H9 (cell line): ENCODE results near the gene ZNF225. TPM values are rescaled to one million over a fixed set of nuclear protein-coding genes. Genes with fewer than 3 reads are reported as not detected.

ENCODE experiments used
- DNase-seq: peaks from one replicate; pipeline ENCODE4 v3.0.0-alpha.2; 2017
- H2AFZ ChIP-seq: one replicate; pipeline ENCODE4 v1.6.1; 2013; ENCODE audit warnings: mild to moderate bottlenecking, low read length, control low read depth, moderate library complexity
- H2AK5ac ChIP-seq: 2 replicates; pipeline ENCODE4 v1.6.1; 2013; ENCODE audit warnings: low read length, control low read depth, mixed read lengths; ENCODE audit not compliant: insufficient read length
- H2BK120ac ChIP-seq: one replicate; pipeline ENCODE4 v1.6.1; 2013; ENCODE audit warnings: low read depth, mild to moderate bottlenecking, low read length, control low read depth, inconsistent platforms; ENCODE audit not compliant: poor library complexity, severe bottlenecking
- H2BK12ac ChIP-seq: 2 replicates; pipeline ENCODE4 v1.6.1; 2013; ENCODE audit warnings: low read length, control low read depth, mixed read lengths, low read depth; ENCODE audit not compliant: insufficient read length
- H2BK15ac ChIP-seq: 2 replicates; pipeline ENCODE4 v1.6.1; 2013; ENCODE audit warnings: low read depth, low read length, control low read depth
- H2BK20ac ChIP-seq: one replicate; pipeline ENCODE4 v1.6.1; 2013; ENCODE audit warnings: low read depth, mild to moderate bottlenecking, low read length, control low read depth, inconsistent platforms; ENCODE audit not compliant: poor library complexity, severe bottlenecking
- H2BK5ac ChIP-seq: 2 replicates; pipeline ENCODE4 v1.6.1; 2013; ENCODE audit warnings: low read length, control low read depth, mixed read lengths; ENCODE audit not compliant: insufficient read length
- H3K14ac ChIP-seq: 2 replicates; pipeline ENCODE4 v1.6.1; 2013; ENCODE audit warnings: low read length, control low read depth; ENCODE audit not compliant: insufficient read depth
- H3K18ac ChIP-seq: 2 replicates; pipeline ENCODE4 v1.6.1; 2013; ENCODE audit warnings: low read depth, mild to moderate bottlenecking, mixed read lengths, low read length, control low read depth; ENCODE audit not compliant: insufficient read length
- H3K23ac ChIP-seq: 2 replicates; pipeline ENCODE4 v1.6.1; 2013; ENCODE audit warnings: low read length, control low read depth, mixed read lengths, low read depth; ENCODE audit not compliant: insufficient read length
- H3K23me2 ChIP-seq: 2 replicates; pipeline ENCODE4 v1.6.1; 2013; ENCODE audit warnings: low read depth, mild to moderate bottlenecking, mixed read lengths, low read length, control low read depth; ENCODE audit not compliant: insufficient read length, poor library complexity, severe bottlenecking
- H3K27ac ChIP-seq: 2 replicates; pipeline ENCODE4 v1.5.1; 2013; ENCODE audit warnings: low read length, control low read depth, mixed read lengths, low read depth; ENCODE audit not compliant: insufficient read length
- H3K27me3 ChIP-seq: 2 replicates; pipeline ENCODE4 v1.6.1; 2013; ENCODE audit warnings: low read length, control low read depth, inconsistent platforms; ENCODE audit not compliant: insufficient read depth
- H3K4ac ChIP-seq: 2 replicates; pipeline ENCODE4 v1.6.1; 2013; ENCODE audit warnings: low read depth, mild to moderate bottlenecking, control low read depth, inconsistent platforms, low read length, moderate library complexity
- H3K4me1 ChIP-seq: 2 replicates; pipeline ENCODE4 v1.6.1; 2013; ENCODE audit warnings: low read length, control low read depth, inconsistent platforms; ENCODE audit not compliant: insufficient read depth
- H3K4me2 ChIP-seq: 2 replicates; pipeline ENCODE4 v1.6.1; 2013; ENCODE audit warnings: low read length, control low read depth, mixed read lengths; ENCODE audit not compliant: insufficient read length, insufficient read depth
- H3K56ac ChIP-seq: 2 replicates; pipeline ENCODE4 v1.6.1; 2013; ENCODE audit warnings: low read depth, mild to moderate bottlenecking, mixed read lengths, low read length, control low read depth; ENCODE audit not compliant: insufficient read length
- H3K79me1 ChIP-seq: 2 replicates; pipeline ENCODE4 v1.6.1; 2013; ENCODE audit warnings: low read depth, mild to moderate bottlenecking, moderate library complexity, low read length, control low read depth, inconsistent platforms; ENCODE audit not compliant: insufficient read depth, poor library complexity, severe bottlenecking
- H3K79me2 ChIP-seq: 2 replicates; pipeline ENCODE4 v1.6.1; 2013; ENCODE audit warnings: low read length, control low read depth, inconsistent platforms; ENCODE audit not compliant: insufficient read depth
- H3K9ac ChIP-seq: 2 replicates; pipeline ENCODE4 v1.6.1; 2013; ENCODE audit warnings: low read length, control low read depth, mixed read lengths; ENCODE audit not compliant: insufficient read length; ENCODE audit errors: extremely low read depth
- H3K9me3 ChIP-seq: one replicate; pipeline ENCODE4 v1.6.1; 2013; ENCODE audit warnings: low read depth, low read length, inconsistent platforms; ENCODE audit not compliant: control insufficient read depth
- H3T11ph ChIP-seq: one replicate; pipeline ENCODE4 v1.6.1; 2013; ENCODE audit warnings: mild to moderate bottlenecking, low read length, control low read depth, inconsistent platforms
- H4K20me1 ChIP-seq: one replicate; pipeline ENCODE4 v1.6.1; 2013; ENCODE audit not compliant: control insufficient read depth, insufficient read length, insufficient read depth
- H4K5ac ChIP-seq: 2 replicates; pipeline ENCODE4 v1.6.1; 2013; ENCODE audit warnings: low read depth, mild to moderate bottlenecking, mixed read lengths, low read length, control low read depth; ENCODE audit not compliant: insufficient read length
- H4K8ac ChIP-seq: replicated peaks from 2 replicates; pipeline ENCODE4 v1.6.1; 2013; ENCODE audit warnings: low read length, control low read depth, mixed read lengths, low read depth; ENCODE audit not compliant: insufficient read length
- H4K91ac ChIP-seq: 2 replicates; pipeline ENCODE4 v1.6.1; 2013; ENCODE audit warnings: low read depth, mild to moderate bottlenecking, moderate library complexity, mixed read lengths, low read length, control low read depth; ENCODE audit not compliant: insufficient read length
- H3K27ac Mint-ChIP-seq, 3 experiments: 2 replicates in 2 of 3; 3 replicates in 1 of 3; pipeline ENCODE4 v1.8.0; 2020 to 2021; ENCODE audit warnings: mixed read lengths in 3 of 3, mild to moderate bottlenecking in 1 of 3, moderate library complexity in 1 of 3
- H3K27me3 Mint-ChIP-seq: 2 replicates; pipeline ENCODE4 v1.8.0; 2021; ENCODE audit warnings: low read depth, mild to moderate bottlenecking, moderate library complexity, mixed read lengths
- H3K36me3 Mint-ChIP-seq, 3 experiments: 2 replicates in 2 of 3; 3 replicates in 1 of 3; pipeline ENCODE4 v1.8.0; 2020 to 2021; ENCODE audit warnings: low read depth in 3 of 3, mixed read lengths in 3 of 3; ENCODE audit not compliant: insufficient read depth in 1 of 3
- H3K4me1 Mint-ChIP-seq, 2 experiments: 2 replicates each; pipeline ENCODE4 v1.8.0; 2020; ENCODE audit warnings: mixed read lengths in 2 of 2
- H3K4me3 Mint-ChIP-seq, 2 experiments: 2 replicates in 1 of 2; 3 replicates in 1 of 2; pipeline ENCODE4 v1.8.0; 2020 to 2021; ENCODE audit warnings: mild to moderate bottlenecking in 2 of 2, mixed read lengths in 2 of 2, moderate library complexity in 1 of 2
- H3K9me3 Mint-ChIP-seq, 2 experiments: 2 replicates in 1 of 2; 3 replicates in 1 of 2; pipeline ENCODE4 v1.8.0; 2020; ENCODE audit warnings: mild to moderate bottlenecking in 2 of 2, mixed read lengths in 2 of 2, moderate library complexity in 1 of 2
- WGBS: extraction: QIAGEN DNeasy Blood & Tissue Kit; methylation state at CpG from one replicate; pipeline ENCODE4 v1.1.7; 2013; ENCODE audit warnings: missing lambda C conversion rate, low lambda C conversion rate, mixed read lengths; ENCODE audit not compliant: insufficient read length; ENCODE audit errors: extremely low coverage; 5-methylcytosine and 5-hydroxymethylcytosine counted together
- total RNA-seq: library from RNA; stranded (reverse); gene quantifications from 2 replicates; pipeline ENCODE4 v1.2.1, GENCODE V29; 2021
- TF ChIP-seq, protein P1 (sequence below): fragments of 200-600 bp; sonication (generic); conservative IDR thresholded peaks from 3 replicates; pipeline ENCODE4 v1.8.0; 2021; ENCODE audit warnings: antibody characterized with exemption, mild to moderate bottlenecking

The ZNF225 gene
- total RNA-seq, 1 experiment from 2014 or later: 3.9 TPM

DNA sequence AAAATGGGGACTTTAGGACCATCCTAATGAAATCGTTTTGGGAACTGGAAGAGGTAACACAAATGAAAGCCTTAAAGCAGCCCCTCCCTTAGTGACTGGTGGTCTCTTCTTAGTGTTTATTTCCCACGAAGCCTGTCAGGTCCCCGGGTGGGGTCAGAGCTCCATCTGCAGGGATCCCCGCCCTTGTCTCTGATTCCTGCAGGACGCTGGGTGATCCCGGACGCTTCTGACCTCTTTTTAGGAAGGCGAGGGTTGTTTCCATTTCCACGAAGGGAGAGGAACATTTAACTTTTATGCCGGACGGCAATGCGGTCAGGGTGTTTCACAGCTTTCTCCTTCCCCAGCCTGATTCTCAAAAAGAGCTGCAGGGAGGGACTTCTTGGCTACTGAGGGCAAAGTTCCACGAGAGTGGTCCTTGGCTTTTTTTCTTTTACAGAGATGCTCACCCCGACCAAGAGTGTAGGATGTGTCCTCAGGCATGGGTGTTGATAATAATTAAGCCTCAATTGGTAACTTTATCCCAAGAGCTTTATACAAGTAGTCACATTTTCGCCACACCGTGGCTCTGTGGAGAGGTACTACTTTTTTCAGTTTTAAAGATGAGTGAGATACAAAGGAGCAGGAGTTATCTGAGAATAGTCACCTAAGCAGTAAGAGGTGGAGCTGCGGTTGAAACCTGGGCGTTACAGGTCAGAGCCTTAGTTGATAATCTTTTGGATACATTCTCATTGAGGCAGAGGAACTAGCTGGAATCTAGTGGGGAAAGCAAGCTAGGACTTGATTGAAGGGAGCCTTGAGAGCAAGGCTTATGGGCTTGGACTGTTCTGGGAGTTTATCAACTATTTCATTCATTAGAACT lies 40.4 kb upstream of the ZNF225 start:
- H3K9ac ChIP-seq: no peak overlapping the region
- H3K79me2 ChIP-seq: no peaks in the 10 kb centered on the region
- no peak overlapping the region for H2BK12ac ChIP-seq
- no peak overlapping the region for H4K5ac ChIP-seq
- peaks cover 12 to 16% of the 10 kb centered on the region in 2 experiments for H3K4me1 Mint-ChIP-seq
- no peaks in the 10 kb centered on the region for H3K9me3 ChIP-seq
- H4K91ac ChIP-seq: no peak overlapping the region
- peak overlapping the region; percentile 86 for H3K4me2 ChIP-seq
- no peak overlapping the region for H2BK120ac ChIP-seq
- no peak overlapping the region for H3T11ph ChIP-seq
- H4K8ac ChIP-seq: no peak overlapping the region
- TF ChIP-seq, protein P1, sequence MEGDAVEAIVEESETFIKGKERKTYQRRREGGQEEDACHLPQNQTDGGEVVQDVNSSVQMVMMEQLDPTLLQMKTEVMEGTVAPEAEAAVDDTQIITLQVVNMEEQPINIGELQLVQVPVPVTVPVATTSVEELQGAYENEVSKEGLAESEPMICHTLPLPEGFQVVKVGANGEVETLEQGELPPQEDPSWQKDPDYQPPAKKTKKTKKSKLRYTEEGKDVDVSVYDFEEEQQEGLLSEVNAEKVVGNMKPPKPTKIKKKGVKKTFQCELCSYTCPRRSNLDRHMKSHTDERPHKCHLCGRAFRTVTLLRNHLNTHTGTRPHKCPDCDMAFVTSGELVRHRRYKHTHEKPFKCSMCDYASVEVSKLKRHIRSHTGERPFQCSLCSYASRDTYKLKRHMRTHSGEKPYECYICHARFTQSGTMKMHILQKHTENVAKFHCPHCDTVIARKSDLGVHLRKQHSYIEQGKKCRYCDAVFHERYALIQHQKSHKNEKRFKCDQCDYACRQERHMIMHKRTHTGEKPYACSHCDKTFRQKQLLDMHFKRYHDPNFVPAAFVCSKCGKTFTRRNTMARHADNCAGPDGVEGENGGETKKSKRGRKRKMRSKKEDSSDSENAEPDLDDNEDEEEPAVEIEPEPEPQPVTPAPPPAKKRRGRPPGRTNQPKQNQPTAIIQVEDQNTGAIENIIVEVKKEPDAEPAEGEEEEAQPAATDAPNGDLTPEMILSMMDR: no peak
- H3K23ac ChIP-seq: no peak overlapping the region
- no peak overlapping the region for H2BK20ac ChIP-seq
- no peak for DNase-seq
- H4K20me1 ChIP-seq: no peaks in the 10 kb centered on the region
- no peaks in the 10 kb centered on the region for H3K79me1 ChIP-seq
- H3K27me3 ChIP-seq: no peaks in the 10 kb centered on the region; the same call in 1 of the 2 replicates
- no peak overlapping the region for H3K14ac ChIP-seq
- peaks cover 14% of the 10 kb centered on the region for H3K23me2 ChIP-seq
- H3K56ac ChIP-seq: no peak overlapping the region
- no peak overlapping the region for H3K4ac ChIP-seq
- H3K27me3 Mint-ChIP-seq: peaks cover 33% of the 10 kb centered on the region
- H2AFZ ChIP-seq: no peak overlapping the region
- no peak overlapping the region for H2BK15ac ChIP-seq
- no peak overlapping the region for H3K18ac ChIP-seq
- no peak overlapping the region for H2AK5ac ChIP-seq
- H3K27ac Mint-ChIP-seq: no peak overlapping the region
- no CpG with 5 or more reads among the region's 18 CpGs for WGBS
- H3K9me3 Mint-ChIP-seq: peaks cover 28 to 34% of the 10 kb centered on the region in 2 experiments
- H3K4me3 Mint-ChIP-seq: peak overlapping the region; percentile 88 to 89
- no peaks in the 10 kb centered on the region for H3K4me1 ChIP-seq
- peaks cover 15 to 26% (median 25%) of the 10 kb centered on the region in 3 experiments for H3K36me3 Mint-ChIP-seq
- no peak overlapping the region for H2BK5ac ChIP-seq
- H3K27ac ChIP-seq: no peak overlapping the region
